ENCODE results near the gene TMEM120A.

TMEM120A gene

DNA sequence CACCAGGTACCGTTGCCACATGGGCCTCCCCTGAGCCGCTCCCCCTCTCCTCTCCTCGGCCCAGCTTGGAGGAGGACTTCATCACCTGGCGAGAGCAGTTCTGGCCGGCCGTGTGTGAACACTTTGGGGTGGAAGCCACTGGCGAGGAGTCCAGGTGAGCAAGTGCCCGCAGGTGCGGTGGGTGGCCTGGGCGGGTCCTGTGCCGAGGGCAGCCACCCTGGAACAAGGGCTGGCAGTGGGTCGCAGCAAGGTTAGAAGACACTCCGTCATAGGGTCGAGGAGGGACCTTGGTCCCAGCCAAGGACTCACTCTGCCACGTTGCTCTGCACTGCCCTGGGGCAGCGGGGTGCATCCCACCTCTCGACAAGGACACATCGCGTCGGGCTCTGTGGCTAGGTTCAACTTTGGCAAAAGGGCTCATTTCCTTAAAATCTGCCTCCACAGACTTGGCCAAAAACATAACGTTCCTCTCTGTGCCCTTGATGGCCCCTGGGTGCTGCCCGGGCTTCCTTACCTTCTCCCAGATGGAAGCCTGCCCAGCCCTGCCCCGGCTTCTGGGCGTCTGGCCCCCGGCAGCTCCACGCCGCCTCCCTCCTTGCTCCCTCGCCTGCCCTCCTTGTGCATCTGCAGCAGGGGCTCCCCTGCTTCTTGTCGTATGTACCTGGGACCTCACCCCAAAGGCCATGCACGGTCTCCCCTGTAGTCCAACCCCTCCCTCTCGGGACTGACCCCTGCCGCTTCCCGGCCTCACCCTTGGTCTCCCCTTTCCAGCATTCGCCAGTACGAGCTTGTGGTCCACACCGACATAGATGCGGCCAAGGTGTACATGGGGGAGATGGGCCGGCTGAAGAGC lies 12.7 kb downstream of the TMEM120A start:
- Histone ChIP-seq H3K79me2 (ENCODE audit: insufficient read depth, low read length) (no peaks in the 10 kb centered on the region), H3K4me1 (ENCODE audit: insufficient read depth, low read length, severe bottlenecking) (no peaks in the 10 kb centered on the region), H4K20me1 (ENCODE audit: insufficient read depth, low read length) (no peaks in the 10 kb centered on the region), H3F3A (ENCODE audit: insufficient read depth, low read length) (no peaks in the 10 kb centered on the region), H3K4me2 (ENCODE audit: low read length) (no peak overlapping the region), H3K9me3 (ENCODE audit: low read length) (no peaks in the 10 kb centered on the region), H3K36me3 (ENCODE audit: insufficient read depth, low read length) (peaks cover 36% of the 10 kb centered on the region), H3K9ac (ENCODE audit: low read length) (no peak overlapping the region), H3K4me3 (ENCODE audit: low read depth, low read length, poor library complexity, severe bottlenecking) (no peak overlapping the region), H3K27ac (ENCODE audit: low read depth, low read length, poor library complexity, severe bottlenecking) (no peak overlapping the region), H2AFZ (ENCODE audit: low read length) (no peak overlapping the region), H3K27me3 (ENCODE audit: insufficient read depth, low read length) (no peaks in the 10 kb centered on the region), H3K9me2 (ENCODE audit: low read depth, low read length) (no peaks in the 10 kb centered on the region)
- no peak for TF ChIP-seq EZH2 (IDR thresholded peaks at IDR 0.05; ENCODE audit: borderline replicate concordance, low read length)
- TF ChIP-seq, protein P1, sequence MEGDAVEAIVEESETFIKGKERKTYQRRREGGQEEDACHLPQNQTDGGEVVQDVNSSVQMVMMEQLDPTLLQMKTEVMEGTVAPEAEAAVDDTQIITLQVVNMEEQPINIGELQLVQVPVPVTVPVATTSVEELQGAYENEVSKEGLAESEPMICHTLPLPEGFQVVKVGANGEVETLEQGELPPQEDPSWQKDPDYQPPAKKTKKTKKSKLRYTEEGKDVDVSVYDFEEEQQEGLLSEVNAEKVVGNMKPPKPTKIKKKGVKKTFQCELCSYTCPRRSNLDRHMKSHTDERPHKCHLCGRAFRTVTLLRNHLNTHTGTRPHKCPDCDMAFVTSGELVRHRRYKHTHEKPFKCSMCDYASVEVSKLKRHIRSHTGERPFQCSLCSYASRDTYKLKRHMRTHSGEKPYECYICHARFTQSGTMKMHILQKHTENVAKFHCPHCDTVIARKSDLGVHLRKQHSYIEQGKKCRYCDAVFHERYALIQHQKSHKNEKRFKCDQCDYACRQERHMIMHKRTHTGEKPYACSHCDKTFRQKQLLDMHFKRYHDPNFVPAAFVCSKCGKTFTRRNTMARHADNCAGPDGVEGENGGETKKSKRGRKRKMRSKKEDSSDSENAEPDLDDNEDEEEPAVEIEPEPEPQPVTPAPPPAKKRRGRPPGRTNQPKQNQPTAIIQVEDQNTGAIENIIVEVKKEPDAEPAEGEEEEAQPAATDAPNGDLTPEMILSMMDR (IDR thresholded peaks at IDR 0.05; ENCODE audit: low read length) = no peak

DNA sequence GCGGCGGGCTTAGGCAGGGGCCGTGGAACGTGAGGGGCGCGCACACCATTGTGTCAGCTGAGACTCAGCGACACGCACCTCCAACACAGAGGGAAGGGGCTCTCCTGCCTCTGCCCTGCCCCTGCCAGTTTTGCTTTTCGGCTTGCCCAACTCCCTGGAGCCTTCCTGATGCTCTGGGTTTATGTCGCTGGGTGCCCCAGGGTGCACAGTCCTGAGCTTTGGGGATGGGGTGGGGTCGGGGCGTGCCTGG lies 13.3 kb downstream of the TMEM120A start:
- no peak overlapping the region for H2AFZ ChIP-seq (ENCODE audit: low read length)
- H3K4me1 ChIP-seq (ENCODE audit: insufficient read depth, low read length, severe bottlenecking) = no peaks in the 10 kb centered on the region
- H3F3A ChIP-seq (ENCODE audit: insufficient read depth, low read length) = no peaks in the 10 kb centered on the region
- no peaks in the 10 kb centered on the region for H3K27me3 ChIP-seq (ENCODE audit: insufficient read depth, low read length)
- H4K20me1 ChIP-seq (ENCODE audit: insufficient read depth, low read length) = no peaks in the 10 kb centered on the region
- no peaks in the 10 kb centered on the region for H3K9me2 ChIP-seq (ENCODE audit: low read depth, low read length)
- no peak overlapping the region for H3K27ac ChIP-seq (ENCODE audit: low read depth, low read length, poor library complexity, severe bottlenecking)
- TF ChIP-seq, protein P1 (IDR thresholded peaks at IDR 0.05; ENCODE audit: low read length) = no peak
- no peak for TF ChIP-seq EZH2 (IDR thresholded peaks at IDR 0.05; ENCODE audit: borderline replicate concordance, low read length)
- H3K9ac ChIP-seq (ENCODE audit: low read length) = no peak overlapping the region
- H3K4me2 ChIP-seq (ENCODE audit: low read length) = no peak overlapping the region
- H3K9me3 ChIP-seq (ENCODE audit: low read length) = no peaks in the 10 kb centered on the region
- no peak overlapping the region for H3K4me3 ChIP-seq (ENCODE audit: low read depth, low read length, poor library complexity, severe bottlenecking)
- no peaks in the 10 kb centered on the region for H3K79me2 ChIP-seq (ENCODE audit: insufficient read depth, low read length)
- peaks cover 31% of the 10 kb centered on the region for H3K36me3 ChIP-seq (ENCODE audit: insufficient read depth, low read length)

DNA sequence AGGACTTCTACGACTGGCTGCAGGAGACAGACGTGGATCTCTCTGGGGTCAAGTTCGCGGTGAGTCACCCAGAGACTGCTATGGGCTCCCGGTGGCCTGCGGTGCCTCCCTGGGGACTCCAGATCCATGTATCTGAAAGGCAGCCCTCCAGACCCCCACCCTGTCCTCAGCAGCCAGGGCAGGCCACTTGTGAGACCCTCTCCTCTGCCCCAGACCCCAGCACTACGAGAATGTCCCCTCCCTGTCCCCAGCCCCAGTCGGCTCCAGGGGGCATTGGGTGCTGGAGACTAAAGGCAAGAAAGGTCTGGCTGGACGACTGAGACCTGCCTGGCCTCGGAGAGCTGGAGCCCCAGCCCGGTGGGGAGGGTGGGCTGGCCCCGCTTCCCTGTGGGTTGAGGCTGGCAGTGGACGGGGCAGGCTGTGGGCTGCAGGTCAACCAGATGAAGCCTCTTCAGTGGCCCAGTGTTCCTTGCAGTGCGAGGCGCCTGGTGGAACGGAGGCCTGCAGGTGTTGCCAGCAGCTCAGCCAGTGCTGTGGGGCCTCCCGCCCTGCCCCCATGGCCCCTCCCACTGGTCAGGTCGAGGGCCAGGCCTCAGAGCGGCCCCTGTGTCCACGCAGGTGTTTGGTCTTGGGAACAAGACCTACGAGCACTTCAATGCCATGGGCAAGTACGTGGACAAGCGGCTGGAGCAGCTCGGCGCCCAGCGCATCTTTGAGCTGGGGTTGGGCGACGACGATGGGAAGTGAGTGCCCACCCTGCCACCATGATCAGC lies 13.8 kb downstream of the TMEM120A start:
- H3K9me2 ChIP-seq (ENCODE audit: low read depth, low read length) = no peaks in the 10 kb centered on the region
- H3K79me2 ChIP-seq (ENCODE audit: insufficient read depth, low read length) = no peaks in the 10 kb centered on the region
- no peaks in the 10 kb centered on the region for H3K27me3 ChIP-seq (ENCODE audit: insufficient read depth, low read length)
- no peaks in the 10 kb centered on the region for H3K9me3 ChIP-seq (ENCODE audit: low read length)
- TF ChIP-seq, protein P1 (IDR thresholded peaks at IDR 0.05; ENCODE audit: low read length) = no peak
- no peak for TF ChIP-seq EZH2 (IDR thresholded peaks at IDR 0.05; ENCODE audit: borderline replicate concordance, low read length)
- no peak overlapping the region for H3K4me3 ChIP-seq (ENCODE audit: low read depth, low read length, poor library complexity, severe bottlenecking)
- peaks cover 26% of the 10 kb centered on the region for H3K36me3 ChIP-seq (ENCODE audit: insufficient read depth, low read length)
- no peaks in the 10 kb centered on the region for H3F3A ChIP-seq (ENCODE audit: insufficient read depth, low read length)
- no peak overlapping the region for H3K27ac ChIP-seq (ENCODE audit: low read depth, low read length, poor library complexity, severe bottlenecking)
- no peak overlapping the region for H3K4me2 ChIP-seq (ENCODE audit: low read length)
- H3K4me1 ChIP-seq (ENCODE audit: insufficient read depth, low read length, severe bottlenecking) = no peaks in the 10 kb centered on the region
- no peaks in the 10 kb centered on the region for H4K20me1 ChIP-seq (ENCODE audit: insufficient read depth, low read length)
- H2AFZ ChIP-seq (ENCODE audit: low read length) = no peak overlapping the region
- H3K9ac ChIP-seq (ENCODE audit: low read length) = no peak overlapping the region

All from OCI-LY1 (cell line).